Stimulated activated CD4-positive, alpha-beta T cell treated with anti-CD3 and anti-CD28 coated beads, TNF-alpha, amount 100 ng/mL, for 1 hour (primary cell): ENCODE results near the gene EIF3D.

ENCODE experiments used
- DNase-seq, 3 donors: peaks; one replicate each; pipeline ENCODE4 v3.0.0-alpha.2; 2020; ENCODE audit warnings: low read depth in 3 of 3, low spot score in 1 of 3

Gene EIF3D

DNA sequence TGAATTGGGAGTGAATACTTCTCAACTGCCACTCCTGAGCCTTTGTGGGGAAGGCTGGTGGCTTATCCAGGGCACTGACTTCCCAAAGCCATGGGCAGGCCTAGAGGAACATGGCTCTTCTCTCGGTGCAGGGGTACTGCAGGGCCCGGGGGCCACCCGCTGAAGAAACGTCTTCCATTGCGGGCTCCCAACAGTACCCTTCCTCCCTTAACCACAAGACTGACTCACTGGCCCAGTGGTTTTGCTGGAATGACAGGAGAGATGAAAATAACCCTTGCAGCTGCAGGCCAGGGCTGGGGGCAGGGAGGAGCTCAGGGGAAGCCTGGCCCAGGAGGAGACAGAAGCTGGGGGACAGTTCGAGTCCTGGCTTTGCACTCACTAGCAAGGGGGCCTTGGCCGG, 61.0 kb downstream of the EIF3D start:
- DNase-seq: no peak

DNA sequence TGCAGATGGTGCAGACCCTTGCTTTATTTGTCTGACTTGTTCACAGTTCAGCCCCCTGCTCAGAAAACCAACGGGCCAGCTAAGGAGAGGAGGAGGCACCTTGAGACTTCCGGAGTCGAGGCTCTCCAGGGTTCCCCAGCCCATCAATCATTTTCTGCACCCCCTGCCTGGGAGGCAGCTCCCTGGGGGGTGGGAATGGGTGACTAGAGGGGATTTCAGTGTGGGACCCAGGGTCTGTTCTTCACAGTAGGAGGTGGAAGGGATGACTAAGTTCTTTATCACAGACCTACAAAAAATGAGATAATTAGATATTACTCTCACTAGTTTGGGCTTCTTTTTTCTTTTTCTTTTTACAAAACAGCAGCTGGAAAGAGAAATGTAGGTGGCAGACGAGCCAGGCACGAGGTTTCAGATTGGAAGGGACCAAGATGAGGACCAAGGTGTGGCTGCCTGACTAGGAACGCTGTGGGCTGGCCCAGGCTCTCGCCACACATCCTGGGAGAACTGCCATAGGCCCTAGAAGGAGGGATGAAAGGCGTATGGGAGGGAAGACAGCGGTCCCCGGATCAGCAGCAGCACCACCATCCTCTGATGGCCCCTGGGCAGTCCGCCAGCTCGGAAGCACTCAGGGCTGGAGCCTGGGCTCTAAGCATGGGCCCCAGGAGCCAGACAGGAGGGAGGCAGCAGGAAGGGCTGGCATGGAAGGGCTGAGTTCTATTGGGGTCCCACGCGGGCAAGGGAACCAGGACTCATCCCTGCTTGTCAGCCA, 61.7 kb downstream of the EIF3D start:
- no peak for DNase-seq

DNA sequence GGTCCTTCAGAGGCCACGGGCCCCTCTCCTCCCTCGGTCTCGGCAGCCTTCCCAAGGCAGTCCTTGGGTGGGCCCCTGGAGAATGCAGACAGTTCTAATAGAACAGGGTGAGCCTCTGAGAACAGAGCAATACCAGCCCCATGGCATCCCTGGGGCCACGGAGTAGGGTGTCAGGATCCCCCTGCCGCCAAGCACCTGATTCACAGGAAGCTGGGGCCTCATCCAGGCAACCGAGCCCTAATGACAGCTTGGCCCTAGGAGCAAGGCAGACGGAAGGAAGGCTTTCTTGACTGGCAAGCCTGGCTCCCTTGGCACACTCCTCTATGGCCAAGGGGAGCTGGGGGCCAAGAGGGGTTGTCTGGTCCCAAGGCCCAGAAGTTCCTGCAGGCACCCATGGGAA, 62.7 kb downstream of the EIF3D start:
- no peak for DNase-seq

DNA sequence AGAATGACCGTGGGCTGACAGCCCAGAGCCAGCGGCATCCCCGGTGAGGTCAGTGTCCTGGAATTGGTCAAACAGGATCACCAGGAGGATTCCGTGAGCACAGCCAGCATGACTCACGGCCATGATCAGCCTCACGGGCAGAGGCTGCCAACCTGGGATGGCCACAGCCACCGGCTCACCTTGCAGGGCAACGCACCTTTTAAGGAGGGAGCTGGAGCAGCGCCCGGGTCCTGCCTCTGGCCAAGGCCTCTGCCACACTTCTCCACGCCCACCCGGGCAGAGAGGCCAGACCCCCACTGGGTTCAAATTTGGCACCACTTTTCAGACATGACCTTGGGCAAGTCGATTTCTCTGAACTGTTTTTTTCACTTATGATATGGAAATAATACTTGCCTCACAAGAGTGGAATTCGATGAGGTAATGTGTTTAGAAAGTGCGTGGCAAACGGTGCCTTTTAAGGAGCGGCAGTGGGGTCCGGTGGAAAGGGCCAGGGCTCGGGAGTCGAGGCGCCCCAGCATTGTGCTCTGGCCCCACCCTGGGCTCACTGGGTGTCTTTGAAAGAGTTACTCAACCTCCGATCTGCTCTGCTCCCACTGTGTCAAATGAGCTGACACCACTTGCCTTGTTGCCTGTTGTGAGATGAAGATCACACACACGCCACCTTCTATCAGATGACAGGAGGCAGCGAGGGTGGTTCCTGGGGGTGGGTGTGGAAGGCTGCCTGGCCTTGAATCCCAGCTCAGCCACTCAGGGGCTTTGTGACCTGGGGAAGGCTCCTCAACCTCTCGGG, 63.5 kb downstream of the EIF3D start:
- DNase-seq: no peak

DNA sequence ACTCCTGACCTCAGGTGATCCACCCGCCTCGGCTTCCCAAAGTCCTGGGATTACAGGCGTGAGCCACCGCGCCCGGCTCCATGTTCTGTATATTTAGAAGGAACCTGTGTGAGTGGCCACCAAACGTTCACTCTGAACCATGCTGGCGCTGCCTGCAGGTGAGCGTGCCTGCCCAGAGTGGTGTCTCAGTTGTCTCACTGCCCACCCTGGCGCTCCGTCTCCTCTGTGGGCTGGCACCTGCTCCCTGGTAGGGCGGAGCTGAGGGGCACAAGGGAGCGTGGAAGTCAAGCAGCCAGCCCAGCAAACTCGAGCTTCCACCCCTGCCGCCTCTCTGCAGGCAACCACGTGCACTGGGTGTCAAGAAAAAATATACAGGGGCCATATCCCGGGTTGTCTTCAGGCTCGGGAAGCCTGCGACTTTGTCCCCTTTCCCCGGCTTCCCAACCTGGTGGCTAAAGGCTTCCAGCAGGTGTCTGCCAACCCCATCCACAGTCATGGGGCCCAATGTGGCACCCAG, 64.2 kb downstream of the EIF3D start:
- no peak for DNase-seq

DNA sequence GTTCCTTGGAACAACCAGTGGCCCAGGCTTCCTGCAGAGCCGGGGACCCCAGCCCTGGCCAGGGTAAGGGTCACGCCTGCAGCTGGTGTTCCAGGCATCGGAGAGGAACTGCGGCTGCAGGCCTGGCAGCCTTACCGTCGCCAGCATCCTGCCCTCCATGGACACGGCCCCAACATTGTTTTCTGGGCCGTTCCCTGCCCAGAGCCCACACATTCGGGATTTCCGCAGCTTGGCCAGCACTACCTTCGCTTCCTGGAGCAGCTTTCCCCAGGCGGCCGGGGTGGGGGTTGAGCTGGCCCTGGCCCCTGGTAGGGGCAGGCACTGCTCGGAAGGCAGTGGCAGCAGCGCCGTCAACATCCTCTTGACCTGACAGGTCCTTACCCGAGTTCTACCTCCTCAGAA, 65.2 kb downstream of the EIF3D start:
- DNase-seq: no peak

DNA sequence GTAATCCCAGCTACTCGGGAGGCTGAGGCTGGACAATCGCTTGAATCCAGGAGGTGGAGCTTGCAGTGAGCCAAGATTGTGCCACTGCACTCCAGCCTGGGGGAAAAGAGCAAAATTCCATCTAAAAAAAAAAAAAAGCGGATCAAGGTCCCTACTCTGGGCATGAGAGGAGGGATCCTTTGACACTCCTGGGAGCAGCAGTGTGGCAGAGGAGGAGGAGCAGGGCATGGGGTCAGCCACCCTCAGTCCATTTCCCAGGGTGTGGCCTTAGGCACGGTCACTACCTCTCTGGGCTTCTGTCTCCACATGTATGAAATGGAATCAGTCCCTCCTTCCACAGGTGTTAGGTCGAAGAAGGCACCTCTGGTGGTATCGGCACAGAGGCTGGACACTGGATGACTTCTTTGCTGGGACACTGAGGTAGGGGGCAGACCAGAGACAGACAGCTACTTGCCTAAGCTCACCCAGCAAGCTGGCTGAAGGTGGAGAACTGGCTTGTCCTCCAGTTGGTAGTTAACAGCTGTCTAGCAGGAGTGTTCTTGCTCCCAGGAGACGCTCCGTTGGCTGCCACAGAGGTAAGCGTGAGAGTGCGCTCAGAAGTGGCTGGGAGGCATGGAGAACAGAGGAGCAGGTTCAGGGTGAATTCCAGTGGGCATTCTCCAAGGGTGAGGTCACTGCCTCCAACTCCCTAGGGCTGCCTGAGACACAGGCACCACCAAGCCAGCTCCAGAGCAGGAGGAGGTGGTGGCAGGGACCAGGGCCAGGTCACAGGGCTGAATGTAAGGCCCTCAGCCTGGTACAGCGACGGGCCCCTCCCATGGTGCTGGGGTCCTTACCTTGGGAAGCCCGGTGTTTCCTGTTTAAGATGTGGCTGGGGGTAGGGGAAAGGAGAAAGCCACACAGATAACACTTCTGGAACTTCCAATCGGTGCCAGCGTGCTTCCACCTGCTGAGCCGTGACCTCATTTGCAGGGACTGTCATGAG, 67.0 kb downstream of the EIF3D start:
- no peak for DNase-seq
